Stimulated activated naive CD8-positive, alpha-beta T cell treated with anti-CD3 and anti-CD28 coated beads, Interleukin-15, amount 100 ng/mL, for 72 hours (primary cell): ENCODE data around the gene CCNY.

Source experiments
- ATAC-seq: fragments of 150-1000 bp; cut with Tn5 transposase; 2 replicates; pipeline ENCODE4 v1.10.0; 2021; ENCODE audit warnings: mild to moderate bottlenecking, moderate library complexity
- DNase-seq, 2 donors: peaks; one replicate each; pipeline ENCODE4 v3.0.0; 2021 to 2022
- H3K27ac Mint-ChIP-seq, 2 donors: one replicate each; pipeline ENCODE4 v1.8.0; 2022; ENCODE audit warnings: mild to moderate bottlenecking in 2 of 2, mixed read lengths in 2 of 2, moderate library complexity in 2 of 2
- H3K27me3 Mint-ChIP-seq: one replicate; pipeline ENCODE4 v1.8.0; 2022; ENCODE audit warnings: mixed read lengths
- H3K4me1 Mint-ChIP-seq: one replicate; pipeline ENCODE4 v1.8.0; 2022; ENCODE audit warnings: mild to moderate bottlenecking, mixed read lengths
- H3K4me3 Mint-ChIP-seq, 2 donors: one replicate each; pipeline ENCODE4 v1.8.0; 2022; ENCODE audit warnings: mild to moderate bottlenecking in 2 of 2, mixed read lengths in 2 of 2, moderate library complexity in 1 of 2
- H3K9me3 Mint-ChIP-seq, 2 donors: one replicate each; pipeline ENCODE4 v1.8.0; 2022; ENCODE audit warnings: mixed read lengths in 2 of 2

Gene CCNY

GRCh38 chr10:35554036-35554435 lies 217.7 kb downstream of the CCNY start:
- Mint-ChIP-seq H3K27me3 (no peaks in the 10 kb centered on the region), H3K4me1 (no peaks in the 10 kb centered on the region), H3K4me3 (no peak overlapping the region), H3K27ac (no peak overlapping the region), H3K9me3 (no peaks in the 10 kb centered on the region)
- ATAC-seq (no peak), DNase-seq (no peak)

DNA sequence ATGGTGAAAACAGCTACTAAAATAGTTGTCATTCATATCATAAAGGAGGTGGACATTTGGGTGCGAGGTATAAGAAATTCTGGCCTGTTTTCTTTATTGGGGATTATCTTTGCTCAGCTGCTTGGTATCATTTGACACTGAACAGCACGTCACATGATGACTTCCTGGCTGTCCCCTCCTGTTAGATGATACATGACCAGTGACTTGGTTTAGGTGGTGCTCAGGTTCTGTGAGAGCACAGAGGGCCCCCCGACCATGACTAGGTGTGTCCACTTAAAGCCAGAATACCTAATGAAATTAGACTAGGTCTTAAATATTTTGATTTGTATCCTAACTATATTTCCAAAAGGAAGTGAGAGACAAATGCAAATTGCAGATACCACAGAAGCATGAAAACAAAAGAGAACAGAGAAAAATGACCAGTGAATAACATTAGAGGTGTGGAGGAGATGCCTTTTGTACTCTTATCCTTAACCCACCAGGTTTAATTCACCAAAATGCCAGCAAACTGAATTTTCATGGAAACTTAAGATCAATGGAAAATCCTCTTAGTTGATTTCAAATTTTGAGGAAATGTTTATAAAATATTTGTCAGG lies 218.2 kb downstream of the CCNY start:
- DNase-seq = no peak
- no peak overlapping the region for H3K4me3 Mint-ChIP-seq
- ATAC-seq = no peak
- no peaks in the 10 kb centered on the region for H3K27me3 Mint-ChIP-seq
- no peaks in the 10 kb centered on the region for H3K4me1 Mint-ChIP-seq
- no peaks in the 10 kb centered on the region for H3K9me3 Mint-ChIP-seq
- no peak overlapping the region for H3K27ac Mint-ChIP-seq

GRCh38 chr10:35555962-35556930 lies 219.9 kb downstream of the CCNY start:
- Mint-ChIP-seq H3K4me1 (no peaks in the 10 kb centered on the region), H3K9me3 (no peaks in the 10 kb centered on the region), H3K4me3 (no peak overlapping the region), H3K27me3 (no peaks in the 10 kb centered on the region), H3K27ac (peak overlapping the region in 1 of 2 donors; percentile 71)
- ATAC-seq (no peak), DNase-seq (no peak)

- no peak overlapping the region for H3K4me3 Mint-ChIP-seq
- ATAC-seq = no peak
- no peaks in the 10 kb centered on the region for H3K9me3 Mint-ChIP-seq
- H3K4me1 Mint-ChIP-seq = no peaks in the 10 kb centered on the region
- H3K27me3 Mint-ChIP-seq = no peaks in the 10 kb centered on the region
- no peak for DNase-seq
- H3K27ac Mint-ChIP-seq = peak overlapping the region in 1 of 2 donors; percentile 16
Observed at GRCh38 chr10:35558276-35558675, 222.0 kb downstream of the CCNY start.

DNA sequence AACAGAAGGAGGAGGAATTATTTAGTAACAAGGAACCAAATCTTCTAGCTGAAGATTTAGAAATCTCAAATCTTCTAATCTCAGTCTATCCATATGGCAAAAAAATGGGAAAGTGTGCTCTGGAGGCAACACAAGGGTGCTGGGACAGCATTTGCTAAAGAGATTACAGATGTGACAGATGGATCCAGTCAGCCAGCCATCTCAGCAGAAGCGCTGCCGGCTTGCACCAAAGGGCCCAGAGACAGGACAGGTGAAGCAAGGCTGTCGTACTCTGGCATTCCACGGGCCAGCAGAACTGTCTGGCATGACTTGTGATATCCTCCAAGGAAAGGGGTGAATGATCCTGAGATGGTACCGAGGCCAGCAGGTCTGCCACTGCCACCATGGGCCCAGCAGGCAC lies 223.1 kb downstream of the CCNY start:
- H3K9me3 Mint-ChIP-seq = no peaks in the 10 kb centered on the region

DNA sequence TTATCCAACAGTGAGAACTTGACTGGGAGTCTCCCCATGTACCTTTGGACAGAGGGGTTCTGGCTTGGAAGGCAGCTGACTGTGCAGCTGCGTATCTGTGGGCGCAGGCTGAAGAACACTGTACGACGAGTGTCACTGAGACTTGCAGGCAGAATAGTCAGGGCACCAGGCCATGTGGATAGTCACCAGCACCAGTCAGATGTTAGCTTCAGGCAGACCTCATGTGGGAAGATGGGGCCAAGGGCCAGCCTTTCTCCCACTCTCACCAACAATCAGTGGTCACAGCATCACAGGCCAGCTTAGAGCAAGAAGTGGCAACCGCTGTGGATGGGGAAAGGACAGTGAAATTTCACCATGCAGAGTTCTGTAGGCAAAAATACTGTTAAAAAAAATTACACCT lies 225.4 kb downstream of the CCNY start:
- Mint-ChIP-seq H3K27ac (no peak overlapping the region), H3K4me3 (no peak overlapping the region), H3K27me3 (no peaks in the 10 kb centered on the region), H3K9me3 (no peaks in the 10 kb centered on the region), H3K4me1 (peaks cover 10% of the 10 kb centered on the region)
- ATAC-seq (no peak), DNase-seq (no peak)

More for the DNA sequence above, 223.1 kb downstream of the CCNY start:
- DNase-seq (no peak), ATAC-seq (no peak)
- Mint-ChIP-seq H3K4me1 (peaks cover 5% of the 10 kb centered on the region), H3K27me3 (no peaks in the 10 kb centered on the region), H3K27ac (peak overlapping the region in 1 of 2 donors; percentile 73), H3K4me3 (no peak overlapping the region)

DNA sequence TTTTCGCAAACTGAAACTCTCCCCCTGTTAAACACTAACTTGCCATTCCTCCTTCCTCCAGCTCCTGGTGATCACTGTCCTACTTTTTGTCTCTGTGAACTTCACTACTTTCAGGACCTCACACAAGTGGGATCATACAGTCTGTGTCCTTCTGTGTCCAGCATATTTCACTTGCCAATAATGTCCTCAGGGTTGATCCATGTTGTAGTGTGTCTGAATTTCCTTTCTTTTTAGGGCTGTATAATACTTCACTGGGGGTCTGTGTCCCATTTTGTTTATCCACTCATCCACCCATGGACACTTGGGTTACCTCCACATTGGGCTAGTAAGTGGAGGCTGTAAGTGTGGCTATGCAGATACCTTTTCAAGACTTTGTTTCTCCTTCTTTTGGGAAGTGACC lies 226.1 kb downstream of the CCNY start:
- Mint-ChIP-seq H3K4me3 (no peak overlapping the region), H3K4me1 (peaks cover 10% of the 10 kb centered on the region), H3K27me3 (no peaks in the 10 kb centered on the region), H3K9me3 (no peaks in the 10 kb centered on the region), H3K27ac (no peak overlapping the region)
- ATAC-seq (no peak), DNase-seq (no peak)

GRCh38 chr10:35563261-35563891 lies 227.1 kb downstream of the CCNY start:
- Mint-ChIP-seq H3K27ac (no peak overlapping the region), H3K4me3 (no peak overlapping the region), H3K4me1 (peaks cover 10% of the 10 kb centered on the region), H3K27me3 (no peaks in the 10 kb centered on the region), H3K9me3 (no peaks in the 10 kb centered on the region)
- no peak for ATAC-seq
- peak; percentile 19 to 34 for DNase-seq

DNA sequence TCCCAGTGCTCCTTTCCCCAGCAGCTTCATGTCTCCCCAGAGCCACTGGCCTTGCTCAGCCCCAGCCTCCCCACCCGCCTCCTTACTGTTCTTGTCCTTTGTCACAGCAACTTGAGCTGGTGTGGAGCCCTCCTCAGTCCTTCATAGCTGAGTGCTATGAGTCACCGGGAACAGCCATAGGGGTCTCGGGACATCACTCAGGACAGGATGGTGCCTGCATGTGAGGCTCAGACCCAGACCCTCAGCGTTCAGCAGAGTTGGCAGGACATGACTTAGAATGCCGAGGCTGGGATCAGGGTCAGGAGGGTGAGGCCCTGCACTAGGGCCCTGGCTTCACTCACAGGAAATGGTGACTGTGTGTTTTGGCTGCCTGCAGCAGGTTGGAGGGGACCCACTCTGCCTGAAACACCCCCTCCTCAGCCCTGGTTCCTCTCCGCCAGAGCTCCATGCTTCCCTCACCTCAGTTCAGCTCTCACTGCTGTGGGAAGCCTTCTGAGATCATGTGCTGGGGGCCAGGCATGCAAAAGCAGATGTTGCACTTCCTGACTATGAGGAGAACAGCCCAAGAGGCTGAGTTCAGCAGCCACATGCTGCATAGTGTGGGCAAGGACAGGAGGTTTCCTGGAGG lies 228.1 kb downstream of the CCNY start:
- H3K4me3 Mint-ChIP-seq = no peak overlapping the region
- peaks cover 10% of the 10 kb centered on the region for H3K4me1 Mint-ChIP-seq
- H3K9me3 Mint-ChIP-seq = no peaks in the 10 kb centered on the region
- DNase-seq (no peak), ATAC-seq (peak; percentile 36)
- peak overlapping the region; percentile 46 to 93 for H3K27ac Mint-ChIP-seq
- H3K27me3 Mint-ChIP-seq = no peaks in the 10 kb centered on the region

DNA sequence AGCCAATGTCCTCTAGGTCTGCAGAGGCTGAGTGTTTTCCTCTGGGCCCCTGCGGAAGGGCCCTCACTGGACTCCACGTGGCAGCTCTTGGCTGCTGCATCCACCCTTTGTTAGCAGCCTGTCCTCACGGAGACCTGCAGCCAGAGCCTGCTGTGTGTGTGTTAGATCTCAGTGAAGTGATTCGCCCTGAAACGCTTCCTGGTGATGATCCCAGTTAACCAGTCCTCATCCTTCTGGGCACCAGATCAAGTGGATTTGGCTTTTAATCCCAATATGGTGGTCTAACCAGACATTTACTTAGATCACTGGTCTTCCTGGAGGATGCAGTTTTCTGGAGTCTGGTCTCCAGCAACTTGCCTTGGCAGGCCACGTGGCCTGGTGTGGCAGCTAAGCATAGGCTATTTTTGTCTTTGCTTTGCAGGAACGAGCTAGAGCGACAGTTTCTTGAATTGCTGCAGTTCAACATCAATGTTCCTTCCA lies 229.3 kb downstream of the CCNY start:
- Mint-ChIP-seq H3K4me1 (peaks cover 10% of the 10 kb centered on the region), H3K27me3 (no peaks in the 10 kb centered on the region), H3K4me3 (no peak overlapping the region), H3K9me3 (no peaks in the 10 kb centered on the region), H3K27ac (no peak overlapping the region)
- DNase-seq = no peak
- ATAC-seq = no peak

GRCh38 chr10:35567951-35568350 lies 231.6 kb downstream of the CCNY start:
- no peak overlapping the region for H3K4me3 Mint-ChIP-seq
- H3K9me3 Mint-ChIP-seq = no peaks in the 10 kb centered on the region
- DNase-seq (no peak), ATAC-seq (no peak)
- H3K27me3 Mint-ChIP-seq = no peaks in the 10 kb centered on the region
- peaks cover 10% of the 10 kb centered on the region for H3K4me1 Mint-ChIP-seq
- no peak overlapping the region for H3K27ac Mint-ChIP-seq

DNA sequence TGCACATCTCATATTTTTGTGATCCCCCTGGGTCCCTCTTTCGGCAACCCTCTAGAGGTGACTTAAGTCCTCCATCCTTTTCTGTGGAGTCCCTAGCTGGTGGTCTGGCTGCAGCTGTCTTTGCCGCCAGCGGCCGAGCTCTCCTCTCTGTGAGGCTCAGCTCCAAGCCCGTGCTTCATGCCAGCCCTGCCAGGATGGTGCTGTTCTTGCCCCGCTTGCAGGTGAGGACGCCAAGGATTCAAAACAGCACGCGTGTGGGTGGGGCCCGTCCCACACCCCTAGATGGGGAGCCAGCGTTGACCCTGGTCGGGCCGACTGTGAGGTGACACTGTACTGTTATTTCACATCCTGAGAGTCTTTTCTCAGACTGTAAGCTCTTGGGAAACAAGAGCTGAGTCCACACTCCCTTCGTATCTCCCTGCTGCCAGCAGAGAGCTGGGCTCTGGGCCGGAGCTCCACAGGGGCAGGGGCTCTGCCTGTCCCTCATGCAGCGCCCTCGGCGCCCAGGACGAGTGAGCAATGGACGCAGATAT lies 232.2 kb downstream of the CCNY start:
- Mint-ChIP-seq H3K4me3 (no peak overlapping the region), H3K9me3 (no peaks in the 10 kb centered on the region), H3K27ac (peak overlapping the region in 1 of 2 donors; percentile 80), H3K27me3 (no peaks in the 10 kb centered on the region), H3K4me1 (peaks cover 10% of the 10 kb centered on the region)
- DNase-seq (no peak), ATAC-seq (peak; percentile 20)

GRCh38 chr10:35569111-35569707 lies 232.9 kb downstream of the CCNY start:
- H3K4me3 Mint-ChIP-seq = no peak overlapping the region
- H3K9me3 Mint-ChIP-seq = no peaks in the 10 kb centered on the region
- H3K4me1 Mint-ChIP-seq = peaks cover 7% of the 10 kb centered on the region
- H3K27ac Mint-ChIP-seq = peak overlapping the region in 1 of 2 donors; percentile 17
- H3K27me3 Mint-ChIP-seq = no peaks in the 10 kb centered on the region
- no peak for DNase-seq
- ATAC-seq = no peak

GRCh38 chr10:35569836-35570235 lies 233.5 kb downstream of the CCNY start:
- ATAC-seq (no peak), DNase-seq (no peak)
- Mint-ChIP-seq H3K9me3 (no peaks in the 10 kb centered on the region), H3K27me3 (no peaks in the 10 kb centered on the region), H3K4me1 (peaks cover 1% of the 10 kb centered on the region), H3K27ac (peak overlapping the region; percentile 13 to 30), H3K4me3 (no peak overlapping the region)

GRCh38 chr10:35570397-35570796 lies 234.1 kb downstream of the CCNY start:
- H3K4me1 Mint-ChIP-seq = no peaks in the 10 kb centered on the region
- H3K27ac Mint-ChIP-seq = no peak overlapping the region
- peaks cover 3 to 4% of the 10 kb centered on the region in 2 donors for H3K9me3 Mint-ChIP-seq
- H3K27me3 Mint-ChIP-seq = no peaks in the 10 kb centered on the region
- no peak for ATAC-seq
- no peak overlapping the region for H3K4me3 Mint-ChIP-seq
- DNase-seq = no peak
